Adrenal gland (tissue), 5 donors: ENCODE results near the gene SLC2A13.

Experiments used
- CTCF ChIP-seq, 6 experiments: fragments of 450-650 bp in 4 of 6; fragments of 200-600 bp in 2 of 6; sonication (generic) in 1 of 6; IDR thresholded peaks; 1 replicate in 5 of 6; 2 replicates in 1 of 6; pipeline versions ENCODE4 v1.5.1 to v1.8.0; 2016 to 2021; ENCODE audit warnings: antibody characterized with exemption in 6 of 6, mild to moderate bottlenecking in 2 of 6, moderate library complexity in 1 of 6
- POLR2A ChIP-seq, 2 donors: fragments of 450-650 bp; IDR thresholded peaks; one replicate each; pipeline ENCODE4 v1.6.1; 2017; ENCODE audit warnings: antibody characterized with exemption in 2 of 2, mild to moderate bottlenecking in 2 of 2, moderate library complexity in 1 of 2
- donor health status: DM: no; HTN: no; CAD: no.

GRCh38 chr12:39803151-39803550 is 302.7 kb downstream of the SLC2A13 start:
- TF ChIP-seq CTCF (IDR thresholded peaks at IDR 0.05) (no peak), POLR2A (IDR thresholded peaks at IDR 0.05) (no peak)
